HepG2 (cell line): ENCODE results near the gene CDC34. TPM values are rescaled to one million over a fixed set of nuclear protein-coding genes. Genes with fewer than 3 reads are reported as not detected.

Source experiments
- ATAC-seq: fragments of 200-7000 bp; cut with Tn5 transposase; 3 replicates; pipeline ENCODE4 v1.9.1; 2020; ENCODE audit warnings: mild to moderate bottlenecking, moderate library complexity
- BruUV-seq: library from RNA; stranded (reverse); fragments of 400-500 nt; replicated peaks from 2 replicates; lab custom pipeline; 2021; lab: Mats Ljungman, UMichigan
- CTCF ChIA-PET: fragments of 300-600 bp; formaldehyde crosslinking; extraction: SDS; loops from one replicate; lab custom pipeline; 2021; ENCODE audit warnings: low total read pairs, inconsistent platforms, low intra/inter-chr PET ratio; lab: Yijun Ruan, JAX
- POLR2A ChIA-PET: fragments of 350-600 bp; sonication (Branson Sonifier 250); formaldehyde crosslinking; loops from one replicate; lab custom pipeline; 2020; ENCODE audit warnings: antibody characterized with exemption, inconsistent platforms; lab: Yijun Ruan, JAX
- DNase-seq: peaks from one replicate; pipeline ENCODE4 v3.0.0-alpha.2; 2015; ENCODE audit warnings: low spot score
- FAIRE-seq: peaks from 3 replicates; lab custom pipeline; 2011; peaks lifted over from hg19 to GRCh38; lab: Jason Lieb, UNC
- H2AFZ ChIP-seq: one replicate; pipeline ENCODE4 v1.6.1; 2011; ENCODE audit warnings: low read length, inconsistent platforms
- H3K27ac ChIP-seq: fragments of 300-600 bp; 3 replicates; pipeline ENCODE4 v1.8.0; 2011; ENCODE audit warnings: mixed run types, mild to moderate bottlenecking, mixed read lengths, low read length, inconsistent platforms; ENCODE audit not compliant: insufficient read depth; ENCODE audit errors: extremely low read length
- H3K27me3 ChIP-seq, 2 experiments: fragments of 200-600 bp in 1 of 2; 2 replicates in 1 of 2; 3 replicates in 1 of 2; pipeline versions ENCODE4 v1.6.0 to v1.8.0; 2011; ENCODE audit warnings: low read length in 2 of 2, mild to moderate bottlenecking in 2 of 2, moderate library complexity in 2 of 2, inconsistent platforms in 1 of 2; ENCODE audit not compliant: insufficient read depth in 2 of 2, control insufficient read depth in 1 of 2
- H3K36me3 ChIP-seq, 2 experiments: fragments of 200-600 bp in 1 of 2; replicated peaks in 1 of 2; 2 replicates in 1 of 2; 3 replicates in 1 of 2; pipeline versions ENCODE4 v1.5.1 to v1.8.0; 2011; ENCODE audit warnings: low read length in 2 of 2, inconsistent platforms in 1 of 2; ENCODE audit not compliant: insufficient read depth in 2 of 2, control insufficient read depth in 1 of 2
- H3K4me1 ChIP-seq: 2 replicates; pipeline ENCODE4 v1.5.1; 2012; ENCODE audit warnings: low read length, inconsistent platforms; ENCODE audit not compliant: insufficient read depth
- H3K4me2 ChIP-seq: 2 replicates; pipeline ENCODE4 v1.6.0; 2011; ENCODE audit warnings: low read depth, low read length, inconsistent platforms
- H3K4me3 ChIP-seq, 3 experiments: fragments of 200-600 bp in 1 of 3; sonication (generic), shearing (Covaris generic) in 1 of 3; replicated peaks in 1 of 3; 2 replicates each; pipeline ENCODE4 v1.5.1; 2011 to 2016; ENCODE audit warnings: low read length in 3 of 3, inconsistent platforms in 2 of 3, low read depth in 2 of 3, mild to moderate bottlenecking in 2 of 3, control low read depth in 1 of 3, mixed read lengths in 1 of 3; ENCODE audit not compliant: insufficient read depth in 1 of 3
- H3K79me2 ChIP-seq: one replicate; pipeline ENCODE4 v1.6.1; 2011; ENCODE audit warnings: low read length, inconsistent platforms; ENCODE audit not compliant: insufficient read depth
- H3K9ac ChIP-seq: 2 replicates; pipeline ENCODE4 v1.6.0; 2011; ENCODE audit warnings: mild to moderate bottlenecking, low read depth, low read length, inconsistent platforms; ENCODE audit not compliant: insufficient read depth
- H3K9me3 ChIP-seq: 2 replicates; pipeline ENCODE4 v1.5.1; 2012; ENCODE audit warnings: mild to moderate bottlenecking, low read length
- H4K20me1 ChIP-seq: 2 replicates; pipeline ENCODE4 v1.6.0; 2011; ENCODE audit warnings: inconsistent platforms, mild to moderate bottlenecking, low read length, moderate library complexity; ENCODE audit not compliant: insufficient read depth
- AGO2 ChIP-seq: fragments of 200-400 bp; formaldehyde crosslinking; optimal IDR thresholded peaks from 2 replicates; pipeline ENCODE3; 2017; ENCODE audit warnings: mild to moderate bottlenecking, low read depth, low read length, moderate library complexity
- JARID2 ChIP-seq: sonication (generic); formaldehyde crosslinking; IDR thresholded peaks from 2 replicates; pipeline ENCODE4 v1.8.1; 2023; ENCODE audit warnings: missing genetic modification reagents, inconsistent platforms; ENCODE audit not compliant: insufficient replicate concordance
- KLF16 ChIP-seq, 2 experiments: sonication (generic) in 1 of 2; formaldehyde crosslinking in 1 of 2; IDR thresholded peaks; 2 replicates each; pipeline versions ENCODE4 v1.6.1 to v1.8.0; 2016 to 2023; ENCODE audit warnings: missing genetic modification reagents in 2 of 2, missing compliant biosample characterization in 1 of 2
- MED1 ChIP-seq: sonication (generic); formaldehyde crosslinking; IDR thresholded peaks from 2 replicates; pipeline ENCODE4 v1.4.0; 2020; ENCODE audit warnings: missing genetic modification reagents
- MXI1 ChIP-seq: IDR thresholded peaks from 3 replicates; pipeline ENCODE4 v1.6.1; 2012; ENCODE audit warnings: low read depth, low read length, inconsistent platforms, borderline replicate concordance
- NR1H2 ChIP-seq: sonication (generic); formaldehyde crosslinking; IDR thresholded peaks from 2 replicates; pipeline ENCODE4 v1.8.1; 2022; ENCODE audit warnings: low read depth, missing genetic modification reagents, borderline replicate concordance
- PHB2 ChIP-seq: fragments of 450-650 bp; IDR thresholded peaks from 2 replicates; pipeline ENCODE4 v1.6.1; 2018; ENCODE audit not compliant: partially characterized antibody
- RBFOX2 ChIP-seq: fragments of 200-400 bp; formaldehyde crosslinking; IDR thresholded peaks from 2 replicates; pipeline ENCODE4 v1.6.1; 2017; ENCODE audit warnings: low read depth, mild to moderate bottlenecking, low read length
- THRA ChIP-seq: sonication (generic); formaldehyde crosslinking; IDR thresholded peaks from 2 replicates; pipeline ENCODE4 v1.4.0; 2020; ENCODE audit warnings: missing genetic modification reagents, borderline replicate concordance
- ZBTB7B ChIP-seq: sonication (generic); formaldehyde crosslinking; IDR thresholded peaks from 2 replicates; pipeline ENCODE4 v1.4.0; 2020; ENCODE audit warnings: missing genetic modification reagents
- ZNF224 ChIP-seq: sonication (generic); formaldehyde crosslinking; IDR thresholded peaks from 2 replicates; pipeline ENCODE4 v1.5.0; 2020; ENCODE audit warnings: mild to moderate bottlenecking, missing genetic modification reagents
- ZNF331 ChIP-seq: sonication (generic); formaldehyde crosslinking; IDR thresholded peaks from 2 replicates; pipeline ENCODE4 v1.4.0; 2020; ENCODE audit warnings: missing genetic modification reagents
- ZNF737 ChIP-seq: sonication (generic); formaldehyde crosslinking; IDR thresholded peaks from 2 replicates; pipeline ENCODE4 v1.5.0; 2020; ENCODE audit warnings: missing genetic modification reagents, mild to moderate bottlenecking, borderline replicate concordance
- WGBS: methylation state at CpG from one replicate; pipeline ENCODE4 v1.1.6; 2017; ENCODE audit warnings: low lambda C conversion rate; 5-methylcytosine and 5-hydroxymethylcytosine counted together
- in situ Hi-C: cut with HindIII; loops from 2 replicates; pipeline ENCODE4 v1.10.0; 2017; ENCODE audit warnings: low pct_unique_long_range_greater_than_20kb; ENCODE audit not compliant: extremely low pct_ligation_motif_present
- intact Hi-C: fragments of 100-400 bp; cut with micrococcal nuclease; formaldehyde crosslinking; loops from one replicate; pipeline ENCODE4 v1.10.0; 2022; ENCODE audit not compliant: unreplicated experiment
- polyA plus RNA-seq, 8 experiments: library from polyadenylated mRNA; depleted of rRNA in 3 of 8; stranded (reverse) in 7 of 8; unstranded in 1 of 8; fragments of >200 nt; fragmentation: Illumina TruSeq in 4 of 8; extraction: Trizol in 4 of 8; gene quantifications; 2 replicates each; pipeline versions ENCODE4 v1.2.1 to v1.2.3, GENCODE V29; 2011 to 2016; ENCODE audit warnings: low read depth in 4 of 8, missing spikeins in 1 of 8, mixed read lengths in 1 of 8; ENCODE audit not compliant: insufficient read depth in 1 of 8
- total RNA-seq, 5 experiments: library from RNA; depleted of rRNA; stranded (reverse); fragments of >200 nt; fragmentation: Illumina TruSeq; extraction: Trizol; gene quantifications; 2 replicates each; pipeline ENCODE4 v1.2.3, GENCODE V29; 2016; ENCODE audit warnings: low read depth in 1 of 5
- TF ChIP-seq, protein P1 (sequence below): sonication (generic); formaldehyde crosslinking; IDR thresholded peaks from 2 replicates; pipeline ENCODE4 v1.4.0; 2020; ENCODE audit warnings: mild to moderate bottlenecking, low read depth, missing genetic modification reagents

Gene CDC34
- total and polyA plus RNA-seq, 2 of the 13 experiments (the other 11 are each of a cell fraction or from before 2014, with no cell fraction given): 138 to 150 TPM

DNA sequence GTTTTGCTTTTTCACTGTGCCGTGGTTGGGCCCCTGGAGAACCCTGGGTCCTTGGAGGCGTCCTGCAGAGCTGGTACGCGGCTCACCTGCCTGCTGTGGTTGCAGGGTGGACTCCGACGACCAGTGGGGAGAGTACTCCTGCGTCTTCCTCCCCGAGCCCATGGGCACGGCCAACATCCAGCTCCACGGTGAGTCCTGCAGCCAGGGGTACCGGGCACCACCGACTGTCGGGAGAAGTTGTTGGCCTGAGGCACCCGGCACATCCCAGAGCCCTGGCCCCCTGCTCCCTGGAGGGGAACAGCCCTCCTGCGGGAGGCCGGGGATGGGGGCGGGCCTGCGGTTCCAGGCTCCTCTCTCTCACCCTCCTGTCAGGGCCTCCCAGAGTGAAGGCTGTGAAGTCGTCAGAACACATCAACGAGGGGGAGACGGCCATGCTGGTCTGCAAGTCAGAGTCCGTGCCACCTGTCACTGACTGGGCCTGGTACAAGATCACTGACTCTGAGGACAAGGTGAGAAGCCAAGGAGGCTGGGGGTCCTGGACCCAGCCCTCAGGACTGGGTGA, 48.8 kb downstream of the CDC34 start:
- in situ Hi-C loops (loop anchor here (10.0 kb wide), 1 partner anchor 154 kb away; no protein-coding TSS in a partner anchor), intact Hi-C loops (loop anchor here (10.0 kb wide), 1 partner anchor 84 kb away; the partner anchor contains the start of gene RNF126)
- no peak for DNase-seq
- Histone ChIP-seq H4K20me1 (peaks cover 81% of the 10 kb centered on the region), H3K36me3 (peaks cover 35 to 39% of the 10 kb centered on the region in 2 experiments; a peak in 4 of 5 replicates), H3K4me2 (no peak overlapping the region), H3K9me3 (no peaks in the 10 kb centered on the region), H3K27me3 (no peaks in the 10 kb centered on the region), H3K27ac (no peak overlapping the region), H3K79me2 (peaks cover 43% of the 10 kb centered on the region), H3K4me3 (no peak overlapping the region), H3K4me1 (peaks cover 16% of the 10 kb centered on the region), H2AFZ (no peak overlapping the region), H3K9ac (no peak overlapping the region)
- no peak for TF ChIP-seq MXI1
- peak; percentile 33; the same call in 1 of the 2 replicates for TF ChIP-seq RBFOX2
- no peak for ATAC-seq
- WGBS: 90% methylated on average over 15 of the region's 22 CpGs
- no peak for FAIRE-seq
- ChIA-PET CTCF (no interaction called here), POLR2A (no interaction called here)
- BruUV-seq: no TSS peak

DNA sequence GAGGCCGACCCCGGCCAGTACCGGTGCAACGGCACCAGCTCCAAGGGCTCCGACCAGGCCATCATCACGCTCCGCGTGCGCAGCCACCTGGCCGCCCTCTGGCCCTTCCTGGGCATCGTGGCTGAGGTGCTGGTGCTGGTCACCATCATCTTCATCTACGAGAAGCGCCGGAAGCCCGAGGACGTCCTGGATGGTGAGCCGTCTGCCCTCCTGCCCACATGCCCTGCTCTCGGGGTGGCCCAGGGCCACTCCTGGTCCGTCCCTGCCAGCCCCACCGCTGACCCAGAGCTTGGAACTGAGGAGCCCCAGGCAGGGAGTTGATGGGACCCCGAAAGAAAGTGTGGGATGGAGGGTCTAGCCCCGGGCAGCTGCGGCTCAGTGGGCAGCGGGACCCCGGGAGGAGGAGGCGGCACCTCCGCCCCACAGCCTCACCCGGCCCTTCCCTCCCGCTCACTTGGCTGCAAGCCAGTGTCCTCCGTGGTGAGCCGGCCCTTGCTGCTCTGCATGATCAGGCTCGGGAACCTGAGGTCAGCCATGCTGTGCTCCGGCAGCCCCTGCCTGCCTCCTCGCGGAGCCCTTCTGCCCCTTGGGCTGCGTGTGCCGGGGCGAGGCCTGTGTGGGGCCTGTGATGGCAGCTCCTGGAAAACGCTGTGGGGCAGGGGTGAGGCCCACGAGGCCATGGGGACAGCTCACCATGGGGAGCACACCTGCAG, 50.0 kb downstream of the CDC34 start:
- Histone ChIP-seq H3K9me3 (no peaks in the 10 kb centered on the region), H3K4me2 (no peak overlapping the region), H4K20me1 (peaks cover 71% of the 10 kb centered on the region), H3K9ac (no peak overlapping the region), H3K4me3 (no peak overlapping the region), H3K36me3 (peaks cover 32 to 39% of the 10 kb centered on the region in 2 experiments; a peak in 4 of 5 replicates), H3K27ac (no peak overlapping the region), H3K4me1 (peaks cover 16% of the 10 kb centered on the region), H2AFZ (no peak overlapping the region), H3K27me3 (peaks cover 1 to 4% of the 10 kb centered on the region in 2 experiments; a peak in 3 of 5 replicates), H3K79me2 (peaks cover 32% of the 10 kb centered on the region)
- ATAC-seq (no peak), DNase-seq (no peak), FAIRE-seq (no peak)
- BruUV-seq: no TSS peak
- WGBS: 95% methylated on average over 15 of the region's 40 CpGs
- CTCF ChIA-PET: no interaction called here
- in situ Hi-C loops: loop anchor here (10.0 kb wide), 1 partner anchor 153 kb away; no protein-coding TSS in a partner anchor
- POLR2A ChIA-PET: no interaction called here
- intact Hi-C loops: loop anchor here (10.0 kb wide), 1 partner anchor 83 kb away; the partner anchor contains the start of gene RNF126
- TF ChIP-seq, protein P1, sequence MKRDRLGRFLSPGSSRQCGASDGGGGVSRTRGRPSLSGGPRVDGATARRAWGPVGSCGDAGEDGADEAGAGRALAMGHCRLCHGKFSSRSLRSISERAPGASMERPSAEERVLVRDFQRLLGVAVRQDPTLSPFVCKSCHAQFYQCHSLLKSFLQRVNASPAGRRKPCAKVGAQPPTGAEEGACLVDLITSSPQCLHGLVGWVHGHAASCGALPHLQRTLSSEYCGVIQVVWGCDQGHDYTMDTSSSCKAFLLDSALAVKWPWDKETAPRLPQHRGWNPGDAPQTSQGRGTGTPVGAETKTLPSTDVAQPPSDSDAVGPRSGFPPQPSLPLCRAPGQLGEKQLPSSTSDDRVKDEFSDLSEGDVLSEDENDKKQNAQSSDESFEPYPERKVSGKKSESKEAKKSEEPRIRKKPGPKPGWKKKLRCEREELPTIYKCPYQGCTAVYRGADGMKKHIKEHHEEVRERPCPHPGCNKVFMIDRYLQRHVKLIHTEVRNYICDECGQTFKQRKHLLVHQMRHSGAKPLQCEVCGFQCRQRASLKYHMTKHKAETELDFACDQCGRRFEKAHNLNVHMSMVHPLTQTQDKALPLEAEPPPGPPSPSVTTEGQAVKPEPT (CRISPR knock-in tag): no peak
- TF ChIP-seq MED1 (CRISPR knock-in tag) (no peak), ZNF224 (CRISPR knock-in tag) (no peak), JARID2 (CRISPR knock-in tag) (no peak), AGO2 (peak; percentile 79), ZNF331 (CRISPR knock-in tag) (no peak), THRA (CRISPR knock-in tag) (no peak), ZNF737 (no peak), ZBTB7B (CRISPR knock-in tag) (no peak), NR1H2 (no peak), KLF16 (CRISPR knock-in tag; IDR thresholded peaks at IDR 0.05) (no peak), PHB2 (no peak)
